OCI-LY1 (cell line): ENCODE measurements around the gene NUP133.
"Not testable (repeated sequence)": the region's sequence is repeated elsewhere in the genome, so short reads cannot be mapped to it uniquely, and the experiment has no call there.

Experiments
- CTCF ChIP-seq: fragments of 200-600 bp; sonication (generic), shearing (Covaris generic); IDR thresholded peaks from 2 replicates; pipeline ENCODE4 v1.5.1; 2017; ENCODE audit warnings: mild to moderate bottlenecking, antibody characterized with exemption, low read length, moderate library complexity, mixed read lengths
- EZH2 ChIP-seq: fragments of 200-600 bp; sonication (generic), shearing (Covaris generic); IDR thresholded peaks from 2 replicates; pipeline ENCODE4 v1.8.0; 2017; ENCODE audit warnings: borderline replicate concordance, mixed run types, mild to moderate bottlenecking, antibody characterized with exemption, low read length, moderate library complexity, mixed read lengths

GRCh38 chr1:229402329-229402728 lies 105.8 kb downstream of the NUP133 start:
- TF ChIP-seq CTCF, EZH2: not testable (repeated sequence)
